ENCODE results near the gene SERINC3. TPM values are rescaled to one million over a fixed set of nuclear protein-coding genes. Genes with fewer than 3 reads are reported as not detected.

The SERINC3 gene
- total RNA-seq, 1 donor from 2014 or later = 143 TPM

- DNase-seq (no peak), ATAC-seq (no peak)
- Histone ChIP-seq H3K9me3 (no peaks in the 10 kb centered on the region), H3K4me1 (no peaks in the 10 kb centered on the region), H3K4me3 (no peak overlapping the region), H3K27me3 (no peaks in the 10 kb centered on the region), H3K36me3 (no peaks in the 10 kb centered on the region), H3K27ac (no peak overlapping the region)
- TF ChIP-seq CTCF (IDR thresholded peaks at IDR 0.05) = no peak
- intact Hi-C loops (cut with DNase I) = no loop called here
Measured at GRCh38 chr20:44457016-44457415, 64.9 kb downstream of the SERINC3 start.

DNA sequence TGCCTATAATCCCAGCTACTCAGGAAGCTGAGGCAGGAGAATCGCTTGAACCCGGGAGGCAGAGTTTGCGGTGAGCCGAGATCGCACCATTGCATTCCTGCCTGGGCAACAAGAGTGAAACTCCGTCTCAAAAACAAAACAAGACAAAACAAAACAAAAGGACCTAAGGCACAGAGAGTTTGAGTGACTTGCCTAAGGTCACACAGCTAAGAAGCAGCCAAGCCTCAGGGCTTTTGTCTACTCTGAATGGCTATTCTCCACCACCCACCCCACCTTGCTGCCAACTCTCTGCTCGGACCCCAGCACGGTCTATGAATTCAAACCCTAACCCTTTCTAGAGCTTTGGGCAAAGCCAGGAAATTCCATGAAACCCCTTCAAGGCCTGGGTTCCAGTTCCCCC is 65.3 kb downstream of the SERINC3 start:
- no peak for TF ChIP-seq CTCF (IDR thresholded peaks at IDR 0.05)
- H3K27me3 ChIP-seq = no peaks in the 10 kb centered on the region
- no peaks in the 10 kb centered on the region for H3K36me3 ChIP-seq
- H3K27ac ChIP-seq = no peak overlapping the region
- intact Hi-C loops (cut with DNase I) = no loop called here
- no peaks in the 10 kb centered on the region for H3K9me3 ChIP-seq
- no peak overlapping the region for H3K4me3 ChIP-seq
- DNase-seq (no peak), ATAC-seq (no peak)
- no peaks in the 10 kb centered on the region for H3K4me1 ChIP-seq

DNA sequence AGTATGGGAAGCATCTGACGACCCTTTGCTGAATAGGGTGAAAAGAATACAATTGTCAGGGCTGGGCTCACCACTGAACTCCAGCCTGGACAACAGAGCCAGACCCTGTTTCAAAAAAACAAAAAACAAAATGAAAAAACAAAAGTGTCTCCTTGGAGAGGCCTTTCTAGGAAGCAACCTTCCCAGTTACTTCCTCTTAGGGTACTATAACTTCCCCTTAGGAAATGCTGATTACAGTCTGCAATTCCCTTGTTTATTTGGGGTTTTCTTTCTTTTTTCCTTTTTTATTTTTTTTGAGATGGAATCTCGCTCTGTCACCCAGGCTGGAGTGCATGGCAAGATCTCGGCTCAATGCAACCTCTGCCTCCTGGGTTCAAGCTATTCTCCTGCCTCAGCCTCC is 66.7 kb downstream of the SERINC3 start:
- no peaks in the 10 kb centered on the region for H3K4me1 ChIP-seq
- ATAC-seq (peak; percentile 37), DNase-seq (no peak)
- intact Hi-C loops (cut with DNase I) = no loop called here
- H3K36me3 ChIP-seq = no peaks in the 10 kb centered on the region
- H3K27ac ChIP-seq = no peak overlapping the region
- no peak for TF ChIP-seq CTCF (IDR thresholded peaks at IDR 0.05)
- H3K27me3 ChIP-seq = no peaks in the 10 kb centered on the region
- no peak overlapping the region for H3K4me3 ChIP-seq
- no peaks in the 10 kb centered on the region for H3K9me3 ChIP-seq

- H3K27ac ChIP-seq = no peak overlapping the region
- no peaks in the 10 kb centered on the region for H3K27me3 ChIP-seq
- H3K9me3 ChIP-seq = no peaks in the 10 kb centered on the region
- no peak overlapping the region for H3K4me3 ChIP-seq
- H3K4me1 ChIP-seq = no peaks in the 10 kb centered on the region
- no peak for TF ChIP-seq CTCF (IDR thresholded peaks at IDR 0.05)
- ATAC-seq (no peak), DNase-seq (no peak)
- intact Hi-C loops (cut with DNase I) = no loop called here
- H3K36me3 ChIP-seq = no peaks in the 10 kb centered on the region
Measured at GRCh38 chr20:44454306-44454963, 67.4 kb downstream of the SERINC3 start.

GRCh38 chr20:44450903-44451450 is 70.9 kb downstream of the SERINC3 start:
- Histone ChIP-seq H3K4me3 (no peak overlapping the region), H3K36me3 (no peaks in the 10 kb centered on the region), H3K27me3 (no peaks in the 10 kb centered on the region), H3K27ac (peak overlapping the region; percentile 31), H3K9me3 (no peaks in the 10 kb centered on the region), H3K4me1 (no peaks in the 10 kb centered on the region)
- DNase-seq (no peak), ATAC-seq (no peak)
- no peak for TF ChIP-seq CTCF (IDR thresholded peaks at IDR 0.05)
- intact Hi-C loops (cut with DNase I) = no loop called here
